IPS-15b (cell line): ENCODE measurements around the gene CETP.
"Not testable (repeated sequence)": the region's sequence is repeated elsewhere in the genome, so short reads cannot be mapped to it uniquely, and the experiment has no call there.

ENCODE experiments used
- H3K27me3 ChIP-seq: one replicate; pipeline ENCODE4 v1.6.1; 2013; ENCODE audit warnings: low read length; ENCODE audit not compliant: control insufficient read depth, insufficient read depth
- H3K36me3 ChIP-seq: one replicate; pipeline ENCODE4 v1.6.1; 2013; ENCODE audit warnings: low read length; ENCODE audit not compliant: control insufficient read depth, insufficient read depth
- H3K4me1 ChIP-seq: one replicate; pipeline ENCODE4 v1.6.1; 2013; ENCODE audit warnings: mild to moderate bottlenecking, low read length; ENCODE audit not compliant: control insufficient read depth, insufficient read depth
- H3K4me3 ChIP-seq: one replicate; pipeline ENCODE4 v1.5.1; 2013; ENCODE audit warnings: low read depth, low read length
- H3K9ac ChIP-seq: one replicate; pipeline ENCODE4 v1.6.1; 2013; ENCODE audit warnings: low read depth, mild to moderate bottlenecking, low read length
- H3K9me3 ChIP-seq: one replicate; pipeline ENCODE4 v1.6.1; 2013; ENCODE audit warnings: mild to moderate bottlenecking, low read length; ENCODE audit not compliant: control insufficient read depth, insufficient read depth

CETP gene

DNA sequence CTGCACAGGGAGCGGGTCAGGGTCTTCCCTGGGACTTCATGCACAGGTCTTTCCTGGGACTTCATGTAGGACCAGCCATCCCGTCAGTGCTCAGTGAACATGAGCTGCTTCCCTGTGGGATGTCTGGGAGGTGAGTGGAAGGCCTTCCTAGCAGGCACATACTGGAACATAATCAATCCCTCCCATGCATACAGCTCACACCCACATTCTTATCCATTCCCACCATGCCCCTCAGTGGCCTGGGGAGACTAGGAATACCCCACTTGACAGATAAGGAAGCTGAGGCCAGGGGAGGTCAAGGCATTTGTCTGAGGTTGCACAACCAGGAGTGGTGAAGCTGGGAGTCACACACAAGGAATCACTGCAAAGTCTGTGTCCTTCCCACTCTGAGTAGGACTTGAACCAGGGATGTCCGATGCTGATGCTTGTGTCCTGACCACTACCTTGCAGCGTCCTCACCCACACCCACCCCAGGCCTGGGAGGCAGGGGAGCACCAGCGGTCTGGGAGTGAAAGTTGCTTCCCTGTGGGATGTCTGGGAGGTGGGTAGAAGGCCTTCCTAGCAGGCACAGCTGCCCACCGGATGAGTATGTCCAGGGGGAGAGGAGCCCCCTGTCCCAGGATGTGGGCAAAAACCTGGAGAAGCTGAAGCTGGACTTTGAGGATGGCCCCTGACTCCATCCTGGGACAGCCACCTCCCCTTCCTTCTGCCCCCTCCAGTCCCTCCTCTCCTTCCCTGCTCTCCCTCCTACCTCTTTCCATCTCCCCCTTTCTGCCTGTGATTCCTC is 26.6 kb downstream of the CETP start:
- Histone ChIP-seq H3K9me3 (no peaks in the 10 kb centered on the region), H3K4me1 (peaks cover 3% of the 10 kb centered on the region), H3K27me3 (peaks cover 39% of the 10 kb centered on the region), H3K4me3 (peak overlapping the region; percentile 76), H3K36me3 (no peaks in the 10 kb centered on the region), H3K9ac (no peak overlapping the region)

DNA sequence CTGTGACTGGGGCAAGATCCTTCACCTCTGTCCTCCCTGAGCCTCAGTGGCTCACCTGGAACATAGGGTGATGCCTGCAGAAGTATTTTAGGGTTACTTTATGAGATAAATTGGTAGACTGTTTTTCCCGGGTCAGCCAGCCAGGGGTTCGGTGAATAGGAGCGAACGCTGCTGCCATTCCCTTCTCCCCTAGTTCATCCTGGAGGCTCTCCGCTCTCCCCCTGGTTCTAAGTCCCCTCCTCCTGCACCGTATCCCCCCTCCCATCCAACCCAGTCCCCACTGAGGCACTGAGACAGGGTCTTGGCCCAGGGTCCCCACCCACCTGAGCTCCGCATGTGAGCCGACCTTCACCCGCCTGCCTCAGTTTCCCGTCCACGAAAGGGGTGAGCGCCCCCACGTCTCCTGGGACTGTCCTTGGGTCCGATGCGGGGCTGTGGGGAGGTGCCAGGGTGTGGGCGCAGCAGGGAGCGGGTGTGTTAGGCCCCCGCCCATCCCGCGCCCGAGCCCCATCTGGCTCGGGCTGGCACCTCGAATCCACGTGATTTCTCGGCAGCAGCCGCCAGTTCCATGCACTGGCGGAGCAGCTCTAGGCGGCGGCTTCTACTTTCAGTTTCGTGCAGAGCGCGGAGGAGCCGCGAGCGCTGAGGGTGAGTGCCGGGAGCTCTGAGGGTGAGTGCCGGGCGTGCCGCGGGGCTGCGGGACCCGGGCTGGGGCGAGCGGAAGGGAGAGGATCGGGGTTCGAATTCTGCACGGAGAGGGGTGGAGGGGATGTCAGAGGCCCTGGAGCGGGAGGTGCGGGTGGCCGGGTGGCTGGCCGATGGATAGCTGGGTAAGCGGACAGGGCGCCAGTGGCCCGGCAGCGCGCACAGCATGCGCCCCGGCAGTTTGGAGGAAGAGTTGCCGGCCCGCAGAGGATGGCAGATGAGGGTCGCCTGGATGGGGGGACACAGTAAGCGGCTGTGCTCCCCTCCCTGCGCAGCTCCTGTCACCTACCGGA is 27.5 kb downstream of the CETP start, which contains the start of gene NLRC5:
NLRC5 (plus strand) TSS at position 610 of the 998 bp plus-strand sequence. CDS start 31,156 bp downstream, outside the sequence.
- Histone ChIP-seq H3K4me1 (peaks cover 3% of the 10 kb centered on the region), H3K9ac (peak within 1 kb of the TSS; percentile 54)

DNA sequence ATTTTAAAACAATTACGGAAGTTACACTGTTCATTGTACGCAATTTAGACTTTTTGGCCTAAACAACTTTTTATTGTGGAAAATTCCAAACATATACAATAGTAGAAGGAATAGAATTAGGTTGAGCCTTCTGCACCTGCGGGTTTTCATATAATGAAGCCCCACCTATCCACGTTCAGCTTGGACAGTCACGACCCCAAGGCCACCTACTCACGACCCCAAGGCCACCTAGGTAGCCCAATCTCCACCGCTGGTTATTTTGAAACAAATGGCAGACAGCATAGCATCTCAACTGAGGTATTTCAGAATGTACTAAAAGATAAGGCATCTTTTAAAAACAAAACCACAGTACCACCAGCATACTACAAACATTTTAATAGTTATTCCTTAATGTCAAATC is 28.2 kb downstream of the CETP start:
- Histone ChIP-seq H3K9me3 (no peaks in the 10 kb centered on the region), H3K4me3 (peak overlapping the region; percentile 76), H3K9ac (no peak overlapping the region), H3K27me3 (peaks cover 39% of the 10 kb centered on the region), H3K4me1 (peaks cover 3% of the 10 kb centered on the region), H3K36me3 (no peaks in the 10 kb centered on the region)

More for the DNA sequence above, 27.5 kb downstream of the CETP start, which contains the start of gene NLRC5:
- Histone ChIP-seq H3K4me3 (peak within 1 kb of the TSS; percentile 76), H3K9me3 (no peaks in the 10 kb centered on the region), H3K27me3 (peaks cover 39% of the 10 kb centered on the region), H3K36me3 (no peaks in the 10 kb centered on the region)

DNA sequence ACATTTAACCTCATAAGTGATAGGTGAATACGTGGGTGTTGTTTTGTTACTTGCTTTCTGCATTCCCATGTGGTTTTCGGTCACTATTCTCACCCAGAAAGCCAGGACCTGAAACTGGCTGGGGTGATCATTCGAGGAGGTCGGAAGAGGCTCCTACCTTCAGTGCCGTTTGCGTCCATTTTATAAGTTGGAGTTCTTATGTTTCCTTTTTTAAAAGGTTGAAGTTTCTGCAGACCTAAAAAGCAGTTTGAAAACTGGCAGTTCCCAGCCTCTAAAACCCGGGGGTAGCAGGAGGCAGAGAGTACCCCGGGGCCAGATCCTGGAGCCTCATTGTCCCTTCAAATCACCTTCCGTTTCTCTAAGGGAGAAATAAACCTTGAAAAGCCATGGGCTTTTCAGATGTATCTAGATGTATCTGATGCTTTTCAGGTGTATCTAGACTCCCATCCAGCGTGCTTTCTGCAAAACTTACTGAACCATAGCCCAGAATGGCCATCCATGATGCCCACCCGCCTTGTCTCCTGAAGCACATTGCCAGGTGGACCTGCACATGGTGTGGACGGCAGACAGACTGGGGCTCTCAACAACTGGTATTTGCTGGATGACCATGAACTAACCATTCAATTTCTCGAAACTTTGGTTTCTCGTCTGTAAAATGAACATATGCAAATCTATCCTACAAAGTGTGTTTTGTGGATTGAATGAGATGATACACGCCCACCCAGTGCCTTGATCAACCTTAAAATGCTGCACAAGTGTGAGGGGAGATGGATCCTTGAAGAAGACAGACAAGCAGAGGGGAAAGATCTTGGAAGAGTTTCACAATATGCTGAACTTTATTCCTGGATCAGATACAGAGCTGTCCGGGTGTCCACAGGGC is 28.9 kb downstream of the CETP start:
- Histone ChIP-seq H3K4me3 (no peak overlapping the region), H3K9ac (no peak overlapping the region), H3K27me3 (peaks cover 39% of the 10 kb centered on the region)

DNA sequence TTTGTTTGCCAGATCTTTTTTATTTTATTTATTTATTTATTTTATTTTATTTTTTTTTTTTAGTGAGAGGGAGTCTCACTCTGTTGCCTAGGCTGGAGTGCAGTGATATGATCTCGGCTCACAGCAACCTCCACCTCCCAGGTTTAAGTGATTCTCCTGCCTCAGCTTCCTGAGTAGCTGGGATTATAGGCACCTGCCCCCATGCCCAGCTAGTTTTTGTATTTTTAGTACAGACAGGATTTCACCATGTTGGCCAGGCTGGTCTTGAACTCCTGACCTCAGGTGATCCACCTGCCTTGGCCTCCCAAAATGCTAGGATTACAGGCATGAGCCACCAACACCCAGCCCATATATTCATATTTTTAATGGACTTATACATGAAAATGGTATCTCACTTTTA is 30.7 kb downstream of the CETP start:
- not testable (repeated sequence) for H3K4me1 ChIP-seq, H3K36me3 ChIP-seq, H3K9me3 ChIP-seq, H3K4me3 ChIP-seq, H3K9ac ChIP-seq
- H3K27me3 ChIP-seq = peaks cover 38% of the 10 kb centered on the region

More for the DNA sequence above, 28.9 kb downstream of the CETP start:
- Histone ChIP-seq H3K4me1 (peaks cover 3% of the 10 kb centered on the region), H3K36me3 (no peaks in the 10 kb centered on the region), H3K9me3 (no peaks in the 10 kb centered on the region)

DNA sequence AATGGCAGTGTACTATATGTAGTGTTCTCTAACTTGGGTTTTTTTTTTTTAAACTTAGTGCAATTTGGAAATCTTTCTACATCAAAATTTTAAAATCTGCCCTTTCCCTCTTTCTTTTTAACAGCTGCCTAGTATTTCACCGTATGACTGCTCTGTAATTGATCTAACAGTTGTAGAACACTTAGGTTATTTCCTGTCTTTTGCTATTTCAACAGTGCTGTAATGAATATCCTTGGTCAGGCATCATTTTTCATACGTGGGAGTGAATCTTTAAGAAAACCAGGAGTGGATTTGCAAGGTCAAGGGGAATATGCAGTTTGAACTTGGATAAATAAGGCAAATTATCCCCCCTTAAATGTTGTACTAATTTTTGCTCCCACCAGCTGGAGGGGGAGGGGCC is 31.5 kb downstream of the CETP start:
- H3K4me1 ChIP-seq = peaks cover 3% of the 10 kb centered on the region
- no peak overlapping the region for H3K4me3 ChIP-seq
- H3K36me3 ChIP-seq = no peaks in the 10 kb centered on the region

DNA sequence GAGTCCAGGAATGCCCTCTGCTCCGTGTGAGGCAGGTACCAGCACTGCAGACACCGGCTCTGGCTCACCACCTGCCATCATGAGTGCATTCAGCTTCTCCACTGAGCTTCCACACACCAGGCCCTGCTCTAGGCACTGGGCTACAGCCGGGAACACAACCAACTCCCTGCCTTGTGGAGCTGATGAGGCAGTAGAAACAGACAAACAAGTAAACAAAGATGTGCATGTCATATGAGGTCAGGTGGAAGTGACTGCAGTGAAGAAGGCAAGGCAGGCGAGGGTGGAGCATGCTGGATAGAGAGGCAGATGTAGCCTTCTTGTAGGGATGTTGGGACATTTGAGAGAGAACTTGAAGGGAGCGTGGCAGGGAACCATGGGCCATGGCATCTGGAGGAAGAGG is 32.6 kb downstream of the CETP start:
- Histone ChIP-seq H3K4me1 (no peaks in the 10 kb centered on the region), H3K9me3 (no peaks in the 10 kb centered on the region), H3K36me3 (no peaks in the 10 kb centered on the region), H3K9ac (no peak overlapping the region), H3K27me3 (peaks cover 20% of the 10 kb centered on the region), H3K4me3 (no peak overlapping the region)

More for the DNA sequence above, 31.5 kb downstream of the CETP start:
- H3K9ac ChIP-seq = no peak overlapping the region
- no peaks in the 10 kb centered on the region for H3K9me3 ChIP-seq
- H3K27me3 ChIP-seq = peaks cover 30% of the 10 kb centered on the region

DNA sequence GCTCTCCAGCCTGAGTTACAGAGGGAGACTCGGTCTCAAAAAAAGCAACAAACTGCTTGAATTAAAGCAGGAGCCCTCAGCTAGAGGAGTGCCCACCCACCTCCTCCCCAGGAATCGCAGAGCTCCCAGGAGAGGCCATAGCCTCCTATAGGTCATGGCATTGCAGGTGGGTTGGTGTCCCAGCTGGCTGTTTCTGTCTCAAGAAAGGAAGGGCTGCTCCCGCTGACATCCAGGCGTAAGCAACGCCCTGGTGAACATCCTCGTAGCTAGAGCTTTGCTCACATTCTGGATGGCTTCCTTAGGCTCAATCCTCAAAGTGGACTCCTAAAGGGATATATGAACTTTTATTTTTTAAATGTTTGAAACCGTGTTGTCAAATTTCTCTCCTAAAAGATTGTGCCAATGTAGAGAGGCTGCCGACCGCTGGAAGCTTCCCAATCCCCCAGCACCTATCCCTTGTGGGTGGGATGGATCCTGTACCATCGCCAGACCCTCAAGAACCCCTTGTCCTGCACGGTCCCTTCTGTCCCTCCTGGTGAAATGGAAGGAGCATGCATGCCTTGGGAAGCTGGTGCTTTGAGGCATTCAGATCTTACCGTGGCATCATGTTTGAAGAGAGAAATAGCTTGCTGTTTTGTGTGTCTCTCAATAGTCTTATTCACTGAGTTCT is 33.5 kb downstream of the CETP start:
- no peaks in the 10 kb centered on the region for H3K4me1 ChIP-seq
- H3K27me3 ChIP-seq = peaks cover 12% of the 10 kb centered on the region
- no peak overlapping the region for H3K9ac ChIP-seq
- no peaks in the 10 kb centered on the region for H3K36me3 ChIP-seq
- H3K4me3 ChIP-seq = no peak overlapping the region
- H3K9me3 ChIP-seq = no peaks in the 10 kb centered on the region

DNA sequence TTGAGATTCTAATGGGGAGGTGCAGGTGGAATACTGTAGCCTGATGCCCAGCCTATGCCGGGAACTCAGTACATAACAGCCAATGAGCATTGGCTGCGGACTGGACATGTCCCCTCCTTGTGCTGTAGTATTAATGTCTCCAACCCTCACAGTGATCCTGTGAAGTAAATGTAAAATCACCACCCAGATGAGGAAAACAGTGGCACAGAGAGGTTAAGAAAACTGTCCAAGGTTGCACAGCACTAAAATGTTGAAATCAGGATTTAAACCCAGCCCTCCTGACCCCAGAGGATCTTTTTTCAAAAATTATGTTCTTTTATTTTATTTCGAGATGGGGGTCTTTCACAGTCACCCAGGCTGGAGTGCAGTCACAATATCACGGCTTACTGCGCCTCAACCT is 35.5 kb downstream of the CETP start:
- Histone ChIP-seq H3K9me3 (no peaks in the 10 kb centered on the region), H3K36me3 (no peaks in the 10 kb centered on the region), H3K4me3 (no peak overlapping the region), H3K4me1 (no peaks in the 10 kb centered on the region), H3K9ac (no peak overlapping the region), H3K27me3 (no peaks in the 10 kb centered on the region)

DNA sequence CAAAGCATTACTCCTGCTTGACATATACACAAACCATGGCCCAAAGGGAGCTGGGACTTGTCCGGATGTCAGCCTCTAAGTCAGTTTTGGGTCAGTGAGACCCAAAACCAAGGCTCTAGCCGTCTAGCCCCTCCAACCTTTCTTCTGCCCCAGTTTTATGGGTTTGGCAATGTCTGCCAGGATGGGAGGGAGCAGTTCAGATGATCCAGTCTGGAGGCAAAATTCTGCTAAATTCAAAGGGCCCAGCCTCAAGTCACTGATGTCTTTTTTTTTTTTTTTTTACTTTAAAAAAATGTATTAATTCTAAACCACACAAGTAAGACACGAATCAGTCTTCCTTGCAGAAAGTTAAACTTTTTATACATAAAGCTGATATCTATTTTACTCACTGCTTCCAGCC is 36.2 kb downstream of the CETP start:
- no peaks in the 10 kb centered on the region for H3K4me1 ChIP-seq
- no peak overlapping the region for H3K4me3 ChIP-seq
- H3K27me3 ChIP-seq = no peaks in the 10 kb centered on the region
- no peak overlapping the region for H3K9ac ChIP-seq
- no peaks in the 10 kb centered on the region for H3K9me3 ChIP-seq
- H3K36me3 ChIP-seq = no peaks in the 10 kb centered on the region
